Brain microvascular endothelial cell (primary cell): ENCODE results near the gene GPR132.

Experiments used
- DNase-seq: peaks from one replicate; pipeline ENCODE4 v3.0.0-alpha.2; 2020
- H3K27ac ChIP-seq: fragments of 250-450 bp; sonication (Bioruptor Pico); 2 replicates; pipeline ENCODE4 v1.5.1; 2020; ENCODE audit warnings: mild to moderate bottlenecking, moderate library complexity
- H3K27me3 ChIP-seq: fragments of 250-450 bp; sonication (Bioruptor Pico); replicated peaks from 2 replicates; pipeline ENCODE4 v1.5.1; 2020; ENCODE audit warnings: mild to moderate bottlenecking
- H3K36me3 ChIP-seq: fragments of 250-450 bp; sonication (Bioruptor Pico); replicated peaks from 2 replicates; pipeline ENCODE4 v1.5.1; 2020; ENCODE audit warnings: mild to moderate bottlenecking
- H3K4me3 ChIP-seq: 2 replicates; pipeline ENCODE4 v1.5.1; 2011; ENCODE audit warnings: low read depth, mild to moderate bottlenecking, control low read depth, low read length, moderate library complexity
- CTCF ChIP-seq: IDR thresholded peaks from 2 replicates; pipeline ENCODE4 v1.5.1; 2011; ENCODE audit warnings: low read depth, mild to moderate bottlenecking, moderate library complexity, low read length, control low read depth, inconsistent platforms; ENCODE audit errors: missing control alignments
- in situ Hi-C: cut with HindIII; loops from 2 replicates; pipeline ENCODE4 v1.10.0; 2017; ENCODE audit warnings: low sequenced_read_pairs, low pct_ligation_motif_present

GPR132 gene

GRCh38 chr14:105092171-105093037 is 27.2 kb upstream of the GPR132 start:
- H3K36me3 ChIP-seq: no peaks in the 10 kb centered on the region
- in situ Hi-C loops: no loop called here
- peak overlapping the region; percentile 45 for H3K4me3 ChIP-seq
- H3K27ac ChIP-seq: no peak overlapping the region
- no peaks in the 10 kb centered on the region for H3K27me3 ChIP-seq
- TF ChIP-seq CTCF: no peak
- no peak for DNase-seq

GRCh38 chr14:105091517-105092170 is 26.4 kb upstream of the GPR132 start:
- Histone ChIP-seq H3K27ac (no peak overlapping the region), H3K4me3 (no peak overlapping the region), H3K36me3 (no peaks in the 10 kb centered on the region), H3K27me3 (no peaks in the 10 kb centered on the region)
- TF ChIP-seq CTCF: no peak
- DNase-seq: no peak
- in situ Hi-C loops: no loop called here

- H3K27me3 ChIP-seq: no peaks in the 10 kb centered on the region
- H3K36me3 ChIP-seq: no peaks in the 10 kb centered on the region
- in situ Hi-C loops: no loop called here
- DNase-seq: no peak
- no peak overlapping the region for H3K27ac ChIP-seq
- H3K4me3 ChIP-seq: no peak overlapping the region
- no peak for TF ChIP-seq CTCF
Observed at GRCh38 chr14:105091054-105091516, 25.9 kb upstream of the GPR132 start.

GRCh38 chr14:105090493-105091053 is 25.3 kb upstream of the GPR132 start:
- no peak overlapping the region for H3K4me3 ChIP-seq
- DNase-seq: peak; percentile 54
- no peaks in the 10 kb centered on the region for H3K36me3 ChIP-seq
- in situ Hi-C loops: no loop called here
- no peaks in the 10 kb centered on the region for H3K27me3 ChIP-seq
- H3K27ac ChIP-seq: no peak overlapping the region
- peak; percentile 99 for TF ChIP-seq CTCF

GRCh38 chr14:105089746-105090492 is 24.7 kb upstream of the GPR132 start:
- Histone ChIP-seq H3K36me3 (no peaks in the 10 kb centered on the region), H3K27me3 (no peaks in the 10 kb centered on the region), H3K27ac (no peak overlapping the region), H3K4me3 (no peak overlapping the region)
- DNase-seq: no peak
- TF ChIP-seq CTCF: no peak
- in situ Hi-C loops: no loop called here
